Bronchial smooth muscle cell (primary cell): ENCODE results near the gene DDX21. TPM values are rescaled to one million over a fixed set of nuclear protein-coding genes. Genes with fewer than 3 reads are reported as not detected.

Source experiments
- total RNA-seq: library from RNA; depleted of rRNA; stranded (reverse); fragments of >200 nt; gene quantifications from 2 replicates; pipeline ENCODE4 v1.2.1, GENCODE V29; 2014

Gene DDX21
- 17.9 and 24.3 TPM in 2 replicates for total RNA-seq

GRCh38 chr10:68955832-68956532, at the start of gene DDX21:
TSS of gene DDX21 (plus strand) at chr10:68956170. CDS start at chr10:68956226, 56 bp downstream.

GRCh38 chr10:68988530-68989316, 32.8 kb downstream of the DDX21 start, which contains the start of gene KIFBP:
TSS of gene KIFBP (plus strand) at chr10:68988803. CDS start at chr10:68988833, 30 bp downstream.

Other genes with a start within 250 kb of the DDX21 start
- 16.9 and 17.5 TPM in 2 replicates for gene CCAR1, start 234.9 kb upstream of the DDX21 start, total RNA-seq
- gene STOX1, start 128.6 kb upstream of the DDX21 start, total RNA-seq: not detected in 2 replicates
- gene DDX50, start 54.9 kb upstream of the DDX21 start, total RNA-seq: 62.6 and 79.0 TPM in 2 replicates
- gene KIFBP, start 32.6 kb downstream of the DDX21 start, total RNA-seq: 15.0 and 21.6 TPM in 2 replicates
- 47.3 and 81.2 TPM in 2 replicates for gene SRGN, start 131.9 kb downstream of the DDX21 start, total RNA-seq
- 12.4 and 33.6 TPM in 2 replicates for gene VPS26A, start 168.0 kb downstream of the DDX21 start, total RNA-seq
- 23.2 and 29.6 TPM in 2 replicates for gene SUPV3L1, start 224.1 kb downstream of the DDX21 start, total RNA-seq